HG03097 (cell line): ENCODE results near the gene ATF6.

Source experiments
- ATAC-seq: cut with Tn5 transposase; IDR thresholded peaks from one replicate; pipeline ENCODE4 v1.9.1; 2021; ENCODE audit not compliant: unreplicated experiment, low FRiP score

The ATF6 gene

DNA sequence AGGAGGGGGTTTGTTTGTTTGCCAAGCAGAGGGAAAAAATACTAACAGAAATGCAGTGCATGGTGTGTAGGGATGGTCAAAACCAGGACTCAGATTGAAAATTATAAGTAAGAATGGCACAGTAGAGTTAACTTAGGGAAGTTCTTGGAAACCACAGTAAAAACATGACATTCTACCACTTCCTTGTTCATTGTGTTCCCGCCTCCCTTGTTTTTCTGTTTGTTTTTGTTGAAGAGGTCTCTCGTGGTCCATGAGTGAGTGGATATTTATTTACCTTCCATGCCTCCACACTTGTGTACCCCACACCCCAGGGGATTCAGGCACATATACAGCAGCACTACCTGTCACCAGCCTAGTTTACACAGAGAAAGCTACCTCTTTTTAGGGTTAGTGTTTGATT, 187.9 kb downstream of the ATF6 start:
- ATAC-seq = no peak

DNA sequence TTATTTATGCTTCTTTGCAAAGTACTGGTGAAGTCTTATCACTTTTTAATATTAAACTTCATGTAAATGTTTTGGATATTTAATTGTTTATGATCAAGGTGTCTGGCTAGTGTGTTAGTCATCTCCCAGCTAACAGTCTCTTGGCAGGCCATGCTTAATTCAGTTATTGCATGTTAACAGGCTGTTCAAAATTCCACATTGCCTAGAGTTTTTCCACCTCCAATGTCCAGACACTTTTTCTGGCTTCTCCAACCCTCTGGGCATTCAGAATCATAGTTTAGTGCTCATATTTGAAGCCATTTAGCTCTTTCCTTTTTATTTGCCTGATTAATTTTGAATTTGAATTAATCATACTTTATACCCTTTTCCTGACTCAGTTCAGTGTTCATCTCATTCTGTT, 188.3 kb downstream of the ATF6 start:
- ATAC-seq = no peak

DNA sequence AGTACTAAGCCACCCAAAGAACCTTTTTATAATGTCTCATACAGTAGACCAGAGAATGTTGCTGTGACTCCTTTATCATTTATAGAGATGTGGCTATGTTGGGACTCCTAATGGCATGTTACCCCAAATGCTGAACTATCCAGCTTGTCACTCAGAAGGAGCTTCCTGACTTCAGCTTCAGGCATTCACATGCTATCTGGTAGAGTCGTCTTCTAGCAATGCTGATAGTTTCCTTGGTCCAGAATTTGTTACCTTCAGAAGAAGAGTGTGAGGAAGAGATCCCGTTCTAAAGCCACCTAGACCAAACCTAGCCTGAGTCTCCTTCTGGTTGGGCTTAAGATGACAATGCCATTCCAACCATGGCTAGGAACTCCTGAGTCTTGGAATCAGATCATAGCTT, 189.5 kb downstream of the ATF6 start:
- ATAC-seq = no peak

DNA sequence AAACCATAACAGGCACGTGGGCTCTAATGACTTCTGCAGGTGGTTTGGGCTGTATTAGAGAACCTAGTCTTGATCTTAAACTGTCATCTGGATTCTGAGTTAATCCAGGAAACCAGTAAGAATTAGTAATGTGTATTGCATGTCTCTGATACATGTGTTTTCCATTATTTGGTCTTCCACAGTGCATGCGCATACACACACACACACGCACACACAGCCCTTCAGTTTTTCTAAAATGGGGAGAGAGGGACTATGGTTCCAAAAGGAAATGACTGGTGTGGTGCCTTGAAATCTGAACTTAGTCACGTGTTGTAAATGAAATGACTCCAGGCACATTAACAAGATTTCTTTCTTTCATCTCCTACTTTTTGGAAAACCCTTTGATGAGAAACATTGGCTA, 190.0 kb downstream of the ATF6 start:
- no peak for ATAC-seq

DNA sequence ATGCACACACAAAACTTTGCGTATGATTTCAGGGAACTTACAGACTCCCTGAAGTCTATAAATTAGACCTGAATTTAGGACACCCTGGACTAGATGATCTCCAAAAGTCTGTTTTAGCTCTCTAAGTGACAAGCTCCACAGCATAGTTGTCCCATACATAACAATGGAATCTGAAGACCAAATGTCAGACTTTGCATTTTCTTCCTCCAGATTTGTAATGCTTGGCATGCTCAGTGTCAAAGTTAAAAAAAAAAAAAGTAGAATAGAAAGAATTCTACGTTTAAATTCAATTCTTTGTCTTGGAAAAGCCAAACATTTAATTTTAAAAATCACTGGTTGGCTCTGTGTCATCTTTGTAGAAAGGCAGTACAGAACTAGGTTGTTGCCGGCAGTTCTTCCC, 190.8 kb downstream of the ATF6 start:
- no peak for ATAC-seq

DNA sequence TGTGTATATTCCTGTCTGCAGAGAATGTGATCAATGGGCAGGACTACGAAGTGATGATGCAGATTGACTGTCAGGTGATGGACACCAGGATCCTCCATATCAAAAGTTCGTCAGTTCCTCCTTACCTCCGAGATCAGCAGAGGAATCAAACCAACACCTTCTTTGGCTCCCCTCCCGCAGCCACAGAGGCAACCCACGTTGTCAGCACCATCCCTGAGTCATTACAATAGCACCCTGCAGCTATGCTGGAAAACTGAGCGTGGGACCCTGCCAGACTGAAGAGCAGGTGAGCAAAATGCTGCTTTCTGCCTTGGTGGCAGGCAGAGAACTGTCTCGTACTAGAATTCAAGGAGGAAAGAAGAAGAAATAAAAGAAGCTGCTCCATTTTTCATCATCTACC, 192.3 kb downstream of the ATF6 start:
- no peak for ATAC-seq

DNA sequence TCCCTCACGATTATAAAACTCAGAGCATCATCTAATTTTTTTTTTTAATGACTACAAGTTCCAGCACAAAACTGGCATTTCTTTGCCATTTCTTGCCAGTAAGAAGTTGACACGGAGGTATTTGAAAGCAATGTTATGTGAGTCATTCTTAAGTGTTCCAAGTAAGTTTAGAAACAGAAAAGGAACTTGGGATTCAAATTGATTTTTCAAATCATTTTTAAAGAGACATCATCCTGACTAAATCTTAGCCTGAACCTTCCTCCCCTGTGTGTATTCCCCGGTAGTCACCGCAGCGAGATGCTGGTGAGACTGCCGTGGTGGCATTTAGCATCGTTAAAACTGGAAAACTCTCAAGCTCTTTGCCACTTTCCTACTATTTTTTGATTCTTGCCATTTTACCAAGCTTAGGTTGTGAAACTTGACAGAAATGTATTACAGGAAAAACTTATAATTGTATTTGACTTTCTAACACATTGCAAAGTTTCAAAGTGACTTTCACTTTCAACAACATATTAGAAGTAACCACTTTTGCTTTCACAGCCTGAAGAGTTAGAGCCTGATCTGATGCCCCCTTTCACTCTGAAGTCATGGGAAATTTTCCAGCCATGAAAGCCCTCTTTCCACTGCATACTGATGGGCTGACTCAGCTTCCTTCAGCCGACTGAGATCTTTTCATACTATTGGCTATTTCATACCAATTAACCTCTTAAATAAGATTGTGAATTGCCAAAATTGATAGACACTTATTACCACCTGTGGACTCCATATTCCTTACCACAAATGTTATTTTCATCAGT, 196.2 kb downstream of the ATF6 start:
- ATAC-seq = peak; percentile 83

DNA sequence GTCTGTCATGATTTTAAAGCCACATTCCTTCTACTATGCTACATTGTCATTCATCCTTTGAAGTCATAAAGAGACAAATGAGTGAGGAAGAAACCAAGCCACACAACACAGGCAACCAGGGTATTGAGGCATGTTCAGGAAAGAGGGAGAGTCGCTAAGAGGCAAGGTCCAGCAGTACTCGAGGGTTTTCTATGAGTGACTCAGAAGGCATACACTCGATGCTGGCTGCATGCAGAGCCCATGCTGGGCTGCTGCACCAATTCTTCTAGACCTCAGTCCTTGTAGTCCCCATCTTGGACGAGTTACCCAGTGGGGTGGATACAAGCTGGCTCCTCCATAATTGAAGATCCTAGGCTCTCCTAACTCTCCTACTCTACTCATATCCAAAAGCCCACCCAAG, 199.9 kb downstream of the ATF6 start:
- no peak for ATAC-seq

DNA sequence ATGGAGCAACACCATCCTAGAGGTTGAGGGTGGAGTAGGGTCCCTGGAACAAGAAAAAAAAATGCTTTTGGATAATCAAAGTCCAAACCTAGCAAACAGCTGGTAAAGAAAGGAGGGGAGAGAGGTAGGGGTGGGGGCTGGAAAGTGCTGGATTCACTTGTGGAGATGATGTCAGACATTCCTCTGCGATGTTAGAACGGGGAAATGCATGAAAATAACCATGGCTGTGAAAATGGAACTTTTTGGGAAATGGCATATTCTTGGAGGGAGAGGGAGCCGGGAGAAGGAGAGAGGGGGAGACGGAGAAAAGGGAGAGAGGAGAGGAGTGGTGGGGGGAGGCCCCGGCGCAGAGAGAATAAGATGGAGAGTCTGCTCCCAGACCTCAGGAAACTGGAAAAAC, 203.9 kb downstream of the ATF6 start:
- ATAC-seq = no peak

DNA sequence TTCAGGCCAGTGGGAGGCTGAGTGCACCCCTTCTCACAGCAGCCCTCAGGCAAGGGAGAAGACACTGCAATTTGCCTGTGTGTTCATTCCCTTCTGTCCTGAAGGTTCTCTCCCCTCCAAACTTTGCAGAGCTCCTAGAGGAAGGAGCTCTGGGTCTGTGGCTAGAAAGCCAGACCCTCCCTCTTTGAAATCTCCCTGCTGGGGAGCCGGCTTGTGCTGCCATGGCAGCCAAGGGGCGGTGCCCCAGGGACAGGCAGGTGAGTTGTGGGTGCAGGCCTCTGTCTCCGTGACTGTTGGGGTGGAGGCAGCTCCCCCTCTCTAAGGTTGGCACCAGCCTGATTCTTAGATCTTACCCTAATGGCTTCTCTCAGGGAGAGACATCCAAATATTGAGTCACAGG, 204.5 kb downstream of the ATF6 start:
- no peak for ATAC-seq

DNA sequence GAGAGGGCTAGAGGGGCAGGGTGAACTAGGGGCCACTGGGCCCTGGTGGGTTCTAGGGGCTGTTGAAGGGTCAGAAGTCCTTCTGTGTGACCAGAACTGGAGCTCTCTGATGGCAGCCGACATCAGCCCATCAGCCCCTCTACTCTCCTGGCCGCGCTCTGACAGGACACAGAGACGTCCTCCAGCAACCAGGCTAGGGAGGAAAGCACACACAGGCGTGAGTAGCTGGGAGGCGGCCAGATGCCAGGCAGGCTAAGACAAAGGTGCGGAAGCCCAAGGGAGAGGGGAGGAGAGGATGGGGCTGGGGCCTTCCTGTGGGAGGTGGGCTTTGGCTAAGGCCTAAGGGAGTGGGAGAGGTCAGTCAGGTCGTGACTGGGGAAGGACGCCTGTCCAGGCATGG, 206.7 kb downstream of the ATF6 start:
- no peak for ATAC-seq

DNA sequence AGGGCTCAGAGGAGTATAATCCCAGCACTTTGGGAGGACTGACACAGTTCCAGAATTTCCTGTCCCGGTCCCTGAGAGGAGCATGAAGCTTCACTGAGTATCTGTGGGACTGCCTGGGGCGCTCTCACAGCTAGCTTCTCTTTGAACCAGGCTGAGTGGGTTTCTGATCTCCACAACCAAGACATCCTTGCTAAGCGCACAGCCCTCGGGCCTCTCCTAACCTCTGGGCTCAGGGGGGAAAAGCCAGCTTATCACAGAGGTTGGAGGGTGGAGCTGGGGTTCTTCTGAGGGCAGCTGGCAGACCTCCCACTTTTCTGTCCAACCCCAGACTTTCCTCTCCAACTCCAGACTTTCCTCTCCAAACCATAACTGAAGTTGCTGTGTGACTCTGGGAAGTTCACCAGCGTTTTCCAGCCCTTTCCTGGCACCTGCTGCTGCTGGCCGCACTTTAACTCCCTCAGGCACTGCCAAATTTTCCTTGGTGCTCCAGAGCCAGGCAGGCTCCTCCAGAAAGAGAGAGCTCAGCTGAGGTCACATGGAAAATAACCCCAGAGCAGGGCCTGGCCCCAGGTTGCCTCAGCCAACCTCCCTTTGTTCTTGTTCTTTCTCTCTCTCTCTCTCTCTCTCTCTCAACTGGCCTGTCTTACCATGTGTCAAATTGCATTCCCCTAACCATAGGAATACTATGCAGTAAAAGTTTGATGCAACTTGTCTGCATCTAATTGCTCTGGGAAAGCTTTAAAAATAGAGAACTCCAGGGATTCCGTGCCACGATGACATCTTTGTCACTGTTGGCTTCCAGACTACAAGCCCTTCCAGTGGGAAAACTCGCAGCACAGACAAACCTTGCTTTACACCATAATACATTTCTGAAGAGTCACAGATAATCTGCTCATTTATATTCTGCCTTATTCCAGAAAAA, 208.1 kb downstream of the ATF6 start:
- no peak for ATAC-seq

DNA sequence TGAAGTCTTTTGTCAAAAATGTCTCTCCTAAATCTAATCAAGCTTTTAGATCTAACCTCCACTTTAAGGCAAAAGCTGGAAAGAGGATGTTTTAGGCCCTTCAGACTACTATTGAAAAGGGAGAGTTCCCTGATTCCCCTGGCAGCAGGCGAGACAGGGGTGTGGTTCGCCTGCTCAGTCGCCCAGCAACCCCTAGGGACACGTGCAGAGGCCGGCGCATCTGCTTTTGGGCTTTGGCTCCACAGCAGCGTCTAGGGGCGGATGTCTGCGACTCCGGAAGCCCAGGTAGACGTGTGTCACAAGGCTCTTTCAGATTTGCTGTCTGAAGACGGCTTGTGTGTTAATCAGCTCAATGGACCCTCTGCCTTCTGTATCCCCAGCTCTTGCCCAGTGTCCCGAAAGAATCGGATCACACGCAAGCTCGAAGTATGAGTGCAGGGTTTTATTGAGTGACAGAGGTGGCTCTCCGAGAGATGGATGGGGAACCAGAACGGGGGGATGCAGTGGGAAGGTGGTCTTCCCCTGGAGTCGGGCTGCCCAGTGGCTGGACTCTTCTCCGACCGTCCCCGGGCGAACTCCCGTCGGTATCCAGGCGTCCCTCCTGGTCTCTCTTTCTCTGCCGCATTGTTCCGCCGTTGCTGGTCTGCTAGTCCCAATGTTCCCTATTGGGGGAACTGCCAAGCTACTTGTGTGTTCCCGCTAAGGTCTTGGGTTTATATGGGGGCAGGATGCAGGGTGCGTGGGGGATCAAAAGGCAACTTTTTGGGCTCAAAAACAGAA, 212.1 kb downstream of the ATF6 start:
- ATAC-seq = no peak

DNA sequence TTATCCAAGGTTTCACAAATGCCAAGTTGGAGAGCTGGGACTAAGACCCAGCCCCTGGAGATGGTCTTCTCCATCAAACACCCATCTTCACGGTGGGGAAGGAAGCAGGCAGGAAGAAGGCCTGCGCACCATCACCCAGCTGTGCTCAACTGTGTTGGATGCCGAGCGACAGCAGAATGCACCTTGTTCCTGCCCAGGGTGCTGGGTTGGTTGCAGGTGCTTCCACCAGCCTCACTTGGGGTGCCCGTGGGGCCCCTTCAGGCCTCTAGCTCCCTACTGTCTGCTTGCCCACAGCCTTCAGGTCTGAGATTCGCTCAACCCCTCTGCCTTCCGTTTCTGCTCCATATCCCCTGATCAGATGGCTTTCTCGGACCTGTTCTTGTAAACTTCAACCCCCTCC, 215.0 kb downstream of the ATF6 start:
- no peak for ATAC-seq

DNA sequence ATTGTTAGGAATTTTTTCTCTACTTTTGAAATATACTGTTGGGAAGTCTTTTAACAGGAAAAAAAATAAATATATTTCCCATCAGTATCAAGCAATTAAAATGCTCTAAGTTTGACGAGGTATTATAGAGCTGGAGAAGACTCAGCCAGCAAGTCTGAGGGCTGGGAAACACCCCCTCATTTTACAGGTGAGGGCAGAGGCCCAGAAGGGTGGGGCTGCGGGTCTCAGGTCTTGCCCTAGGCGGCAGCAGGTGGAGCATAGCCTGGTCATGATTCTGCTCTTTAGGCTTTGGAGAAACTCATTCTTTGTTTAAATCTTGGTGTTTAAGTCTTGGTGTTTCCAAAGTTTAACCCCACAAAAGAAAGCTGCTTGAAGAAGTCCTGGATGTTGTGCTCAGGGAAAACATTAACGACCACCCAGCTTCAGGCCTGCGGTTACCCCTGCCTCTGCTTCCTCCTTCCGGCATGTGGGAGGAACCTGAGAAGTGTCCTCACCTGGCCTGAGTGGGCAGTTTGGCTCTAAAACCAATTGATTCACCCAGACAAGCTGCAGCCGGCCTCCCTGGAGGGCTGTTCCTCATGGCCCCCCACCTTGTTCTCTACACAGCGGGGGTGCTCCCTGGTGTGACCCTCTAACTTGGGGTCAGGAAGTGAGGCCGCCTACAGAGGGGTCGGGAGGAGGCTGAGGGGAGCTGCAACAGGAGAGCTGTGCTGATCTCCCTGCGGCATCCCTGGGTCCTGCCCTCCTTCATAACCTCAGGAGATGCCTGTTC, 215.8 kb downstream of the ATF6 start:
- ATAC-seq = no peak

DNA sequence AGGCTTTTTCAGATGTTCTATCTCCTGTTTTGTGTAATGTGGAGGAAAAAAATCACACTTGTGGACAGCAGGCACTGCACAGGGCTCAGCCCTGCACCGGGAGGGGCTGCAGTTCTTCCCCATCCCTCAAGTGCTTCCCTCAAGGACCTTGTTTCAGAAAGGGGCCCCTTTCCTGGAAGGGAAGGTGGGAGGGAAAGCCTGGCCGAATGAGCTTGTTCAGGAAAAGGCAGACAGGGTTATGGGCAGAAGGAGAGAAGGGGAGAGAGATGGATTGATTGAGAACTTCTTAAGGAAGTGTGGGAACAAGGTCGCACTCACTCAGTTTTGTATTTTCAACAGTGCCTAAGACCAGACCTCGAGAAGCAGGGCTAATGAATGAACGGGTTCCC, 216.4 kb downstream of the ATF6 start:
- ATAC-seq = no peak

DNA sequence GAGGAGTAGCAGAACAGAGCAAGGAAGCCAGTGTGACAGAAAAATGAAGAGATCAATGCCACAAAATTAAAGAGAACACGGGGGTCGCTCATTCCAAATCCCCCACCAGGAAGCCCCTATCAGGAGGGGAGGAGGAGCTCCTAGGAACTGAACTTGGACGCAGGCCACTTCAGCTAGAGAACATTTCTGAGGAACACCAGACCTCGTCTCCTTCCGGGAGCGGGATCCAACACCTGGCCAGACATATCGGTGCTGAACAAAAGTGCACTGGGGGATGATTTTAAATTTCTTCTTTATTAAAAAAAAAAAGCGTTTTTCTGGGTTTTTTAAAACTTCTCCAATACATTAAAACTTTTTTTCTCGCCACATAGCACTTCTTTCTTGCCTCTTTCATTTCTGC, 216.8 kb downstream of the ATF6 start:
- no peak for ATAC-seq

DNA sequence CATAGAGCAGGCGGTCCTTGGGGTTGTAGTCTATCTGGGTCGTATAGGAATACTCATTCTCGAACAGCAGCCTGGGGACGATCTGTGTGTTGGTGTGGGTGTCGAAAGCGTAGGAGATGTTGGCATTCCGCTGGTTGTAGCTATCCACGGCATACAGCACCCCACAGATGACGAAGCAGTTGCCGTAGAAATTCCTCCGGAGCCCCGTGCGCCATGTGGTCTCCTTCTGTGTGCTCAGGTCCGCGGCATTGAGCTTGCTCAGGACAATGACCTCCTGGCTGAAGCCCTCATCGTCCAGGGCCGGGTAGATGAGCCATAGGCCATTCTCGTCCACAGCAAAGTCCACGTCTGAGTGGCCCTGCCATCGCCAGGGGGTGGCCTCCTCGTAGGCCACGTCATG, 217.6 kb downstream of the ATF6 start:
- no peak for ATAC-seq

DNA sequence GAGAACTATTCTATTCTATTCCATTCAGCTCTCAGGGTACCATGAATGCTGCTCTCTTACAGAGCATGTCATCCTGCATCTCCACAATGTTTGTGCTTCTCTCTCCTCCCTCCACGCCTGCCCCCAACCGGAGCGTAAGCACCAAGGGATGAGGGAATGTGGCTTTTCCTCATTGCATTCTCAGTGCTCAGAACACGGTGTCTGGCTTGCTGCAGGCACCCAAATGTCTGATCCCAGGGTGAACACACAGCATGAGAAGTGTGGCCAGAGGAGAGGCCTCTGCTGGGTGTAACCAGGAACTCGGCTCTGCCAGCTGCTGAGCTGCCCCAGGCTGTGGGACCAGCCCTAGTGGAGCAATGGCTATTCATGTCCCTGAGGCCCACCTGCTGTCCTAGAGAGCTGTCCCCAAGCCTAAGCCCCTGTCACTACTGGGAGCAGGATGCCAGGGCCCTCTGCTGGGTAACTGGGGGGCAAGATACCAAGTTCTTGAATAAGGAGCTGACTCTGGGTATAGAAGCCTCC, 219.2 kb downstream of the ATF6 start:
- no peak for ATAC-seq

DNA sequence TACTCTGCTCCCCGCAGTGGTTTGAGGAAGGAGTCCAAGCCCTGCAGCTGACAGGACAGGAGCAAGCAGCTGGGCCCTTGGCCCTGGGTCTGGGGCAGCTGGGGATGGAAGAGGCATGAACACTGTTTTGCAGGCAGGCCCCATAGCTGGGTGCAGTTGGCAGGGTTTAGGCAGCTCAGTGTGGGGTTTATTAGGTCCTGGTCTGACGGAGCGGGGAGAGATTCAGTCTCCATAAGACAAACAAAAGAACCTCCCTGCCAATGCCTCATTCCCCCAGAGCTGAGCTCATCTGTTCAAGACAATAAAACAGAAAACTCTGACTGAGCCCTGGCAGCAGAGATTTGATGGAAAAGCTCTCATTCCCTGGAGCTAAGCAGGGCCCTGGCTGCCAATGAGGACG, 220.2 kb downstream of the ATF6 start:
- no peak for ATAC-seq
